HFFc6 (cell line): ENCODE results near the gene FHIP2A. TPM values are rescaled to one million over a fixed set of nuclear protein-coding genes. Genes with fewer than 3 reads are reported as not detected.
A peak's percentile ranks its signal among the peaks of the same experiment; 100 is the strongest.

Experiments
- DNase-seq: peaks from one replicate; pipeline ENCODE4 v3.0.0-alpha.2; 2018
- H3K27ac Mint-ChIP-seq: 2 replicates; pipeline ENCODE4 v1.8.0; 2020; ENCODE audit warnings: mild to moderate bottlenecking, mixed read lengths
- H3K27me3 Mint-ChIP-seq: 2 replicates; pipeline ENCODE4 v1.8.0; 2021; ENCODE audit warnings: mild to moderate bottlenecking, moderate library complexity, mixed read lengths; ENCODE audit not compliant: insufficient read depth
- H3K36me3 Mint-ChIP-seq: 2 replicates; pipeline ENCODE4 v1.8.0; 2021; ENCODE audit warnings: low read depth, mixed read lengths
- H3K4me1 Mint-ChIP-seq: 2 replicates; pipeline ENCODE4 v1.8.0; 2020; ENCODE audit warnings: low read depth, mixed read lengths
- H3K4me3 Mint-ChIP-seq: 2 replicates; pipeline ENCODE4 v1.8.0; 2020; ENCODE audit warnings: mild to moderate bottlenecking, moderate library complexity, mixed read lengths
- H3K9me3 Mint-ChIP-seq: 2 replicates; pipeline ENCODE4 v1.8.0; 2020; ENCODE audit warnings: mild to moderate bottlenecking, mixed read lengths
- CTCF ChIP-seq: fragments of 200-600 bp; sonication (generic); IDR thresholded peaks from 2 replicates; pipeline ENCODE4 v1.5.0; 2021; ENCODE audit warnings: antibody characterized with exemption, mild to moderate bottlenecking
- total RNA-seq, 6 experiments: library from RNA; stranded (reverse); fragmentation: NEBNext Ultra II Directional; extraction: Animal tissue kit (Norgen Biotek cat#: 25700); gene quantifications; 2 replicates in 1 of 6; 3 replicates in 5 of 6; pipeline ENCODE4 v1.2.3, GENCODE V29; 2021

Gene FHIP2A
- total RNA-seq, 6 experiments from 2014 or later: 35.1 to 54.1 (median 42.6) TPM

GRCh38 chr10:114869520-114869892 is 47.9 kb downstream of the FHIP2A start:
- H3K4me1 Mint-ChIP-seq: peaks cover 73% of the 10 kb centered on the region
- H3K27ac Mint-ChIP-seq: peak overlapping the region; percentile 70
- peaks cover 33% of the 10 kb centered on the region for H3K36me3 Mint-ChIP-seq
- peak; percentile 73 for DNase-seq
- H3K4me3 Mint-ChIP-seq: peak overlapping the region; percentile 25
- no peaks in the 10 kb centered on the region for H3K27me3 Mint-ChIP-seq
- H3K9me3 Mint-ChIP-seq: no peaks in the 10 kb centered on the region
- no peak for TF ChIP-seq CTCF

GRCh38 chr10:114870486-114870885 is 48.9 kb downstream of the FHIP2A start:
- TF ChIP-seq CTCF: no peak
- no peaks in the 10 kb centered on the region for H3K9me3 Mint-ChIP-seq
- no peak overlapping the region for H3K4me3 Mint-ChIP-seq
- DNase-seq: no peak
- no peaks in the 10 kb centered on the region for H3K27me3 Mint-ChIP-seq
- peaks cover 28% of the 10 kb centered on the region for H3K36me3 Mint-ChIP-seq
- H3K4me1 Mint-ChIP-seq: peaks cover 66% of the 10 kb centered on the region
- H3K27ac Mint-ChIP-seq: no peak overlapping the region

GRCh38 chr10:114871379-114871778 is 49.8 kb downstream of the FHIP2A start:
- H3K27me3 Mint-ChIP-seq: no peaks in the 10 kb centered on the region
- no peaks in the 10 kb centered on the region for H3K9me3 Mint-ChIP-seq
- H3K4me3 Mint-ChIP-seq: no peak overlapping the region
- no peak for DNase-seq
- peaks cover 19% of the 10 kb centered on the region for H3K36me3 Mint-ChIP-seq
- peaks cover 62% of the 10 kb centered on the region for H3K4me1 Mint-ChIP-seq
- H3K27ac Mint-ChIP-seq: no peak overlapping the region
- no peak for TF ChIP-seq CTCF

Other genes with a start within 250 kb of the FHIP2A start
- gene ABLIM1, start 163.5 kb upstream of the FHIP2A start, total RNA-seq: 10 to 100 TPM in 2 of 6 experiments, 1 to 10 TPM in 4; 8.0 to 14.6 (median 8.7) TPM
- 10 to 100 TPM; 17.4 to 23.2 (median 22.3) TPM for gene TRUB1, start 116.4 kb downstream of the FHIP2A start, total RNA-seq